NOMO-1 treated with dmso at 0.1 percent for 144 hours (cell line): ENCODE data around the gene MTRFR.
"Not testable (repeated sequence)": the region's sequence is repeated elsewhere in the genome, so short reads cannot be mapped to it uniquely, and the experiment has no call there.

Experiments used
- DNase-seq: peaks from one replicate; lab custom pipeline; 2025; ENCODE audit not compliant: unreplicated experiment; lab: John Stamatoyannopoulos, UW

Gene MTRFR

DNA sequence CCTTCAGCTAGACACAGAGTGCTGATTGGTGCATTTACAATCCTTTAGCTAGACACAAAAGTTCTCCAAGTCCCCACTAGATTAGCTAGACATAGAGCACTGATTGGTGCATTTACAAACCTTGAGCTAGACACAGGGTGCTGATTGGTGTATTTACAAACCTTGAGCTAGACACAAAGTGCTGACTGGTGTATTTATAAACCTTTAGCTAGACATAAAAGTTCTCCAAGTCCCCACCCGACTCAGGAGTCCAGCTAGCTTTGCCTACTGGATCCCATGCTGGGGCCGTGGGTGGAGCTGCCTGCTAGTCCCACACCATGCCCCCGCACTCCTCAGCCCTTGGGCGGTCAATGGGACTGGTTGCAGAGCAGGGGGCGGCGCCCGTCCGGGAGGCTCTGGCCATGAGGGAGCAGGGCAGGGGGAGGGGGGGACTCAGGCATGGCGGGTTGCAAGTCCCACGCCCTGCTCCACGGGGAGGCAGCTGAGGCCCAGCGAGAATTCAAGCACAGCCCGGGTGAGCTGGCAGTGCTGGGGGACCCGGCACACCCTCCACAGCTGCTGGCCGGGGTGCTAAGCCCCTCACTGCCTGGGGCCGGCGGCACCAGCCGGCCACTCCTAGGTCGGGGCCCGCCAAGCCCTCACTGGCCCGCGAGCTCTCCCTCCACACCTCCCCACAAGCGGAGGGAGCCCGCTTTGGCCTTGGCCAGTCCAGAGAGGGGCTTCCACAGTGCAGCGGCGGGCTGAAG lies 15.9 kb downstream of the MTRFR start:
- not testable (repeated sequence) for DNase-seq

DNA sequence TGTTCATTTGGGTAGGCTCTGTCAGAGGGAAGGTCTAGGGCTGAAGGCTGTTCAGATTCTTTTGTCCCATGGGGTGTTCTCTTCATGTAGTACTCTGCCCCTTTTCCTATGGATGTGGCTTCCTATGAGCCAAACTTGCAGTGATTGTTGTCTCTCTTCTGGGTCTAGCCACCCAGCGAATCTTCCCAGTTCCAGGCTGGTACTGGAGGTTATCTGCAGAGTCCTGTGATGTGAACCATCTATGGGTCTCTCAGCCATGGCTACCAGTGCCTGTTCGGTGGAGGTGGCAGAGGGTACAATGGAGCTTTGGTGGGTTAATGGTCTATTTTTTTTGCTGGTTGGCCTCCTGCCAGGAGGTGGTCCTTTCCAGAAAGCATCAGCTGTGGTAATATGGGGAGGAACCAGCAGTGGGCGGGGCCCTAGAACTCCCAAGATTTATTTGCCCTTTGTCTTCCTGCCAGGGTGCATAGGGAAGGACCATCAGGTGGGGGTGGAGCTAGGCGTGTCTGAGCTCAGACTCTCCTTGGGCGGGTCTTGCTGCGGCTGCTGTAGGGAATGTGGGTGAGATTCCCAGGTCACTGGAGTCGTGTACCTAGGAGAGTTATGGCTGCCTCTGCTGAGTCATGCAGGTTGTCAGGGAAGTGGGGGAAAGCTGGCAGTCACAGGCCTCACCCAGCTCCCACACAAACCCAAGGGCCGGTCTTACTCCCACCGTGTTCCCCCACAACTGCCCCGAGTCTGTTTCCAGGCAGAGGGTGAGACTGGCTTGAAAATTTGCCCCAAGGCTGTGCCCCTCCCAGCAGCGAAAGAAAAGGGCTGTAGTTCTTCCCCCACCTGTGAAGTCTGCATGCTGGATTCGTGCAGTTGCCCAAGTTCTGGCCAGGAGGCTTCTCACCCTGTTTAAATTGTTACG lies 17.5 kb downstream of the MTRFR start:
- no peak for DNase-seq

DNA sequence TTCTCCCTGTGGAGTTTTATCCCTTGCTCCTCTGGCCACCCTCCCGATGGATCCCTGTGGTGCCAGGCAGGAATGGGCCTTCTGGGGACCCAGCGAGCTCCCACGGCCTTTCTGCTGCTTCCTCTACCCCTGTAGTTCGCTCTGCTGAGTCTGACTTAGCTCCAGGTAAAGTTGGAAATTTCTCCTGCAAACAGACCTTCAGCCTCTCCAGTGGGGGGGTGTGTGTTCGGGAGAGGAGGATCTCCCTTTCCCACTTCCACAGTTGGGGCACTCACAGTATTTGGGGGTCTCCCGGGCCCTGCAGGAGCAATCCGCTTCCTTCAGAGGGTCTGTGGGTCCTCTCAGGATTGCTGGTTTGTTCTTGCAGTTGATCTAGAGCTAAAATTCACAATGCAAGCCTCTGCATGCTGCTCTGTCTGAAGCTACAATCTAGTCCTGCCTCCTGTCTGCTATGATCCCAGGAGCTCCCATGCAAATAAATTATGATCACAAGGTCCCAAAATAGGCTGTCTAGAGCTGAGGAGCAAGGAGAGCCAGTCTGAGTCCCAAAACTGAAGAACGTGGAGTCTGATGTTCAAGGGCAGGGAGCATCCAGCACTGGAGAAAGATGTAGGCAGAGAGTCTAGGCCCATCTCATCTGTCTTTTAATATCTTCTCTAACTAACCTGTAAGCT lies 18.3 kb downstream of the MTRFR start:
- DNase-seq = no peak

DNA sequence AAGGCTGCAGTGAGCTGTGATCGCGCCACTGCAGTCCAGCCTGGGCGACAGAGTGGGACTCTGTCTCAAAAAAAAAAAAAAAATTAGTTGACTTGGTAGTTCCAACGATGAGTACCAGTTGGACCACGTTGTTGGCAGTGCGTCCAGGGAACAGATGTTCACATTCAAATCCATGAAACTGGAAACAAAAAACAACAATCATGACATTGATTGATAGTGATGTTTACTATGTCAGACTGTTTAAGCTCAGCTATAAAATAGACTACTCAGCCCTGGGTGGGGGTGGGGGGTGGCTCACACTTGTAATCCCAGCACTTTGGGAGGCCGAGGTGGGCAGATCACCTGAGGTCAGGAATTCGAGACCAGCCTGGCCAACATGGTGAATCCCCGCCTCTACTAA lies 19.1 kb downstream of the MTRFR start:
- not testable (repeated sequence) for DNase-seq

DNA sequence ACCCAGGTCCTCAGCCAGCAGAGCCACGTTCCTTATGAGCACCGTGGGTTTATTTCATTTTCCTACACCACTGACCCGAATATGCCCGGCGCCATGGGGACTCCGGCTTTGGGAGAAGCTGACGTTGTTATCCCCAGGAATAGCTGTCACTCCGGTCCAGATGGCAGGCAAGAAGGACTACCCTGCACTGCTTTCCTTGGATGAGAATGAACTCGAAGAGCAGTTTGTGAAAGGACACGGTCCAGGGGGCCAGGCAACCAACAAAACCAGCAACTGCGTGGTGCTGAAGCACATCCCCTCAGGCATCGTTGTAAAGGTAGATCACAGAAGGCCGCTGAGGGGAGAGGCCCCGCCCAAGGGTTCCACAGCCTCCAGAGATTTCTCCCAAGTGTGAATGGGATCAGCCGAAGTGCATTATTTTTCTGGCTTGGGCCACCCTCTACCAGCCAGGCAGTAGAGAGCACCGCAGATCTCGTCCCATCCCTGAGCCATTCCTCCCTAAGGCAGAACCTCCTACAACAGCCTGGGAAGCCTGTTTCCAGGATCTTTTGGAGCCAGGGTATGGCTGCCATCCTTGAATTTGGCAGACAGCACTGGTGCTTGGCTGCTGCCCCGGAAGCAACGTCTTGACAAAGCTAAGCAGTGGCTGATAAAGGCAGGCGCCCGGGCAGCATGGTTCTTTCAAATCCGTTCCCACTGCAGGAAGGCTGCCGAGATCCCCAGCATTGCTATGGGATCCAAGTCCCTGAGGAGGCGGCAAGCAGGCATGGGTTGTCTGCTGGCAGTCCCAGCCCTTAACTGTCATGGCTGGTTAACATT lies 20.6 kb downstream of the MTRFR start:
- no peak for DNase-seq

DNA sequence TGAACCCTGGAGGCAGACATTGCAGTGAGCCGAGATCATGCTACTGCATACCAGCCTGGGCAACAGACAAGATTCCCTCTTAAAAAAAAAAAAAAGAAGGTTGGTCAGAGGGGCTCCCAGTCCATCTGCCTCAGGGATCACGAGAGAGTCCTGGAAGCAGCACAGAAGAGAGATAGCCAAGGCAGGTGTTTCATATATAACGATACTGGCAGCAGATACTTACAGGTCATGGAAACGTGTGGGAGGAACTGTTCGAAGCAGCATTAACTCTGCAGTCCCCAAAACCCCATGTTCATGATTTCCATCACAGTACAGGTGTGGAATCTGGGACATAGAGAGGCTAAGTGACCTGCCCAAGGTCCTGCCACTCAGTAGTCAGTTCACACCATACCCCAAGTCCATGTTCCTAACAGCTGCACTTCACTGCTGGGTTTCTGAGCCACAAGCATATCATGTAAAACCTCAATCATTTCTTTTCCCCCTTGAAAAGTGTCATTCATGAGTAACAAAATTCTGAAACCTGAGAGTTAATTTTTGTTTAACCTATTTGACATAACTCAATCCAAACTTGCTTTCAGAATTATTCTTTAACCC lies 21.7 kb downstream of the MTRFR start:
- no peak for DNase-seq

DNA sequence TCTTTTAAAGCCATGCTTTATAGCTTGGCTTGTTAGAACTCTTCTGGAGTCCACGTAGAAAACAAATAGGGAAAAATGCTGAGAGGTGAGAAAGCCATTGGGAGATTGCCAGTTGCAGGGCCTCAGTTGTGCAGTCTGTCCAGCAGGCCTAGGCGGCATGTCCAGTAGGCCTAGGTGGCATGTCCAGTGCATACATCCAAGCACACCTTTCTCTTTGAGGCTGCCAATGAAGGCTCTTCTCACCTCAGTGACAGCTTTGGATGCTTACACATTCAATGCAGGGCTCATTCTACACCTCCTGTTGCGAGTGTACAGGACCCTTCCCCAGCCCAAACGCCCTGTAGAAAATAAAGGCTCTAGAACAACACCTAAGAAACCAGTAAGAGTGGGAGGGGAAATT lies 25.4 kb downstream of the MTRFR start:
- no peak for DNase-seq

DNA sequence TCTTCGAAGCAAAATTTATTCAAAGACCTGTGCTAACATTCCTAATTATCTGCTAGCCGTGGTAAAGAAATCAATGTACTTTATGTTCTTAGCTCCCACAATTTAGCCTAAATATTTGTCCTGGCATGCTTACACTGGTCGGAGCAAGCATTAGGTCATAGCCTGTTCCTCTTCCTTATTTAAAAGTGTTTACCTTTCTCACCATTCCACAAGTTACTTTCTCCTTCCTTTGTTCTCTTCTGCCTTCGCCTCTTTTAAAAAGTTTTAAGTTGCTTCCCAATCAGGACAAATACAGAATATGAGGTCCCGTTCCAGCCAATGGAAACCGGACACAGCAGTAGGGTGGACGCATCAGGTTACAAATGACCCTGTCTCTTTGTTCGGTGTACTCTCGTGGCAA lies 26.8 kb downstream of the MTRFR start:
- DNase-seq = no peak

DNA sequence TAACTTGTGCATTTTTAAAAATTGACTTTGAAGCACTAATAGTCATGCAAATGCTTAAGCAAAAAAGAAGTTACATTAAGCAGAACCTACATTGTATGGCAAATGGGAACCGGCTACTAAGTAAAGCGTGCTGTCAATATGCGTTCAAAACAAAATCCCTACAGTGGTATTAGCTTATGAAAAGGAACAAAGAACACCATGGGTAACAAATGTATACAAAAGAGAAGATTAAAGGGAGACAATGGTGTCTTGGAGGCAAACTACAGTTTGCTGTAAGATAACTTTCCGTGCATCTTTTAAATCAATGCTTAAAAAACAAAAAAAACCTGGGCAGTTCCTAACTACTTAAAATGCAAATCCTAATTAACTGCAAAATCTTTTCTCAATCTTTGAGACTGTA lies 28.0 kb downstream of the MTRFR start:
- no peak for DNase-seq

DNA sequence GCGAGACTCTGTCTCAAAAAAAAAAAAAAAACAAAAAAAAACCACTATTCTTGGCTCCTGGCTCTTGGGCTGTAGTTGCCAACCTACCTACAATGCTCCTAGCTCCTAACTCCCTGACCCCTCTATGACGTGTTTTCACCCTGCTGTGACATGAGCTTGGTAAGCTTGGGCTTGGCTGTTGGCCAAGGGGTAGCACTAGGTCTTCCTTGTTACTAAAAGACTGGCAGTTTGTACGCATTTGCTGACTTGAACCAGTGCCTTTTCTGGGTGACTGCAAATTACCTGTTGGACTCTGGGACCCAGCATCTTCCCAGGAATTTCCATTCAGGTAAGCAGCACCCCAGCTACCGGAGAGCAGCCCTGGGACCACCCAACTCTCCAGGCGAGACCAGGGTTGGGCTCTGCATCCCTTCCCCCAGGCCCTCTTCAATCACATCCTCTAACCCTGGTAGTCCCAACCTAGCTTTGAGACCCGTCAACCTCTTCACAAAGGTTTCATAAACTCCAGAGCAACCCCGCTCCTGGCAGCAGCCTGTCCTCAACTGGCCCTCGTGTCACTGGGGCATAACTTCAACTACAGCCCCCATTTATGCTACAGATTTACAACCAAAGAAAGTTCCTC lies 30.1 kb downstream of the MTRFR start:
- DNase-seq = no peak

DNA sequence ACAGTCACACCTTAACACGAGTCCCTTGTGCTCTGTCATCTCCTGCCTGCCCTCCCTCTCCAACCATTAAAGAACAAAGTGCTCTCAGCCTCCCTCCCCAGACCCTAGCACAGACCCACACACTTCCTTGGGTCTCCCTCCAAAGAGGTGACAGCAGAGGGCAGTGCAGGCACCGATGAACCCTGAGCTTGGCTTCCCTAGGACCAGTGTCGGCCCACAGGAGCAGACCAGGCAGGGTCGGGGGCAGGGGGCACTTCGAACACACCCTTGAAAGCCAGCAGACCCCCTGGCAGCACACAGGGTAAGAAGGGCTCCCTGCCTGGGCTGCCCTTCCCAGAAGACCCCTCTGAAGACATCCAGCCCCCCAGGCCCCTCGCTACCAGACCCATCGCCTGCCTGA lies 31.4 kb downstream of the MTRFR start:
- no peak for DNase-seq

DNA sequence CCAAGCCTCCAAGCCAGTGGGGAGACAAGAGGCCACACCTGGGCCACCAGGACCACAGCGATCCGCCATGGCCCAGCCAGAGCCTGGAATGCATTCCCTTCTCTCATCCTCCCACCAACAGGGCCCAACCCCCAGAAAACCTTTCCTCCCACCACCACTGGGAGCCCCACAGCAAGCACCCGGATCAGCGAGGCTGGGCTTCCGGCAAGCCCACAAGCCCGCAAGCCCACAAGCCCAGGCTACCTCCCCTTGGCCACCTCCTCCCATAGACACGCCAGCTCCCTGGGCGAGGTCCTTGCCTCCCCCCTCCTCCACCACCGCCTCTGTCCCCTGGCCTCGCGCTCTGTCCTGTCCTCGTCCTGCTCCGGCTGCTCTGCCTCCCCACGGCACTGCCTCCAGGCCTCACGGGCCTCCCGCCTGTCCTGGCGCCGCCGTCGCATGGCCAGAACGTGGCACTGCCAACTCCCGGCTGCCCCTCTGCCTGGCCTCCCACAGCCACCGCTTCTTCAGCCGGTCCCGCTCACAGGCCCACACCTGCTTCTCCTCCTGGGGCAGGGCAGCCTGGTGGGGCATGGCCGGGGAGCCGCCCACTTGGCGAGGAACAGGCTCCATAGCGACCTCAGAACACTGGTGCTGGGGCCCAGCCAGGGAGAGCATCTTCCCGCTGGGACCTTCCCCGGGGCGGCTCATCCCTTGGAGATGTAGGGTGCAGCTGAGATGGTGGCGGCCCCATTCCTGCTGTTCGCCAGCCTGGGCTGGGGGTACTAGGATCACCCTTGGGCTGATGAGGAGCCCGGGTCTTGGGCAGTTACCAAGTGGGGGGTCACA lies 32.8 kb downstream of the MTRFR start:
- no peak for DNase-seq

DNA sequence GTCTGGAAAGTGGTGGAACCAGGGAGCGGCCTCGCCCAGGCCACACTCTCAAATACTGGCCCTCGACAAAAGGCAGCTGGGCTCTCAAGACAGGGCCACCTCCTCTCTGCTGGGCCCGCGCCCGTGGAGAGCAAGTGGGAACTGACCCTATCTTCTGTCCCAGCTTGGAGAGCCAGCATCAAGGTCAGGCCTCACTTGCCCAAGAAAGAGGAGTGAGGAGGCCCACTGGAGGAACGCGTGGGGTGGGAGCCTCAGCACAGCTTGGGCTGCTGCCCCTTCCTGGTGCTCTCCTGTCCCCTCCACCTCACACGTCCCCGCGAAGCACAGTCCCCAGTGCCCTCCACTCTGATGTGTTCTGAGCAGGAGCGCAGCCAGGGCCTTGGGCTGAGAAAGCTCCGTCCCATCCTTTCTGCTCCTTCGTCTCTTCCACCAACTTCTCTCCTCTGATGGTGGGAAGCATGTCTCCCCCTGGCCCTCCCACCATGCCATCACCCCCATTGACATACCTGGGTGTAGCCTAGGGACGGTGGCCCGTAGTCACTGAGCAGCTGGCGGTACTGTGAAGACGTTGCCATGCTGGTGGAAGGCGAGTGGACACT lies 33.5 kb downstream of the MTRFR start:
- no peak for DNase-seq

DNA sequence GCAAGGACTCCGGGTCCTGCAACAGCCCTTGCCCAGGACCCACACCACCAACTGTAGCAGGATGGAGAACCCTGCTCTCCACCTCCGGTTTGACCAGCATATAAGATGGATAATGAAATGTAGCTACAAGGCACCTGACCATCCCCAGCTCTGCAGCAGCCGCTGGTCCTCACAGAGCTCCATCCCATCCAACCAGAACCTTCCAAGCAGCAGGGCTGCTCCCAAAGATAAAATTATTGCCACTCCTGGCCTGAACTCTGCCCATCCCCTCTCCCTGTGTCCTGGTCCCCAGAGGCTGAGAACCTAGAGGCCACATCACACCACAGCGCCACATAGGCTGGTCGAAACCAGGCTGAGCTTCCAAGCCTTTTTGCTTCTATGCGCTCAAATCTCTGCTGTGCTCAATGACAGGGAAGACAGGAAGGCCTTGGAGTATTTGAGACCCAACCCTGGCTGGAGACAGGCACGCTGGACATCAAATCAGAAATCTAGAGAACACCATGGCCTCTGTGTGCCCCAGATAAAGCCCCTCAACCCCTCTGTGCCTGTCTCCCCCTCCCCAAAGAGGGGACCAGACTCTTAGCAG lies 34.2 kb downstream of the MTRFR start:
- DNase-seq = no peak

DNA sequence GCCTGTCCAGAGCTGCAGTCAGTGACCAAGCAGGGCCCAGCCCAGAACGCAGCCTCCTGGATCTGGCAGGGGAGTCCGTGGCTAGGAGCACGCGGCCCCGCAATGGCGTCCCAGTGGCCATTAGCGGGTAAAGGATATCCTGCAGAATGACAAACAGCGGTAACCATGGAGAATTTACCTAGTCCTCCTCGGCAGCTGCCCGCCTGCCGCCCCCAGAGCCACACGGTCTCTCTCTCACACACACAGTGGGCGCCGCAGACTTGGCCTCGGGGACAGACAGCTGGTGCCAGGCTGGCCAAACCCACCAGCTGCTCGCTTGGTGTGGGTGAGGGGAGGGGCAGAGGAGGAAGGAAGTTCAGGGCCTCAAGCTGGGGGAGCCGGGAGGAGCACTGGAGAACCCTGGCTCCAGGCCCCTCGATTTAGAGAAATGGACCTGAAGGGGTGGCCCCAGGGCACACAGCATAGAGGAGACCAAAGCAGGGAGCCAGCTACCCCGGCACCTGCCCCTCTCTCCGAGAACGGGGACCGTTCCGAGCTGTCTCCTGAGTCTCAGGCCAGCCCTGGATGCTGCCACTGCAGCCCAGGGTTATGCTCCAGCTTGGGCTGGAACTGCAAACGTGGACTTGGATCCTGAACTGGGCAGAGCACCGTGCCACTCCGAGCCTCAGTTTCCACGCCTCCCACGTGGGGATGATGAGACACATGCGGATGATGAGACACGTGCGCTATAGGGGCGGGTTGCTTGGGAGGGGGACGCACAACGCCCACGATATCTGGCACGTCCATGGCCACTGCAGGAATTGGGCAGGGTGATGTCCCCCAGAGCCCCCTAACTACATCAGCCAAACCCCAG lies 35.0 kb downstream of the MTRFR start:
- no peak for DNase-seq

DNA sequence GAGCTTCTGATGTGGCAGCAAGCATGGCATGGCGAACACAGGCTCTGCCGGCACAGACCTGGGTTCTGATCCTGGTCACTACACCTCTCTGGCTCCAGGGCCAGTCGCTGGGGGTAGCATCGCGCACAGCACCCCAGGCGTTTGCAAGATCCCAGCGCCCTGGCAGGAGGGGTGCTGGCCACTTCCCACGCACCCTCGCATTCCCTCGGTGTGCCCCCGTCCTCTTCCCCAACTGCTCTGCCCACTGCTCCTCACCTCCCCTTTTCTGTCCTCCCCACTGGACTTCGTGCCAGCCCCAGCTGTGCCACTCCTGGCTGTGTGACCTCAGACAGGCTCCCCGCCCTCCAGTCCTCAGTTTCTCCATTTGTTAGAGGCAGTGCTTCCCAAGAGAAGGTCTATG lies 35.6 kb downstream of the MTRFR start:
- DNase-seq = no peak

DNA sequence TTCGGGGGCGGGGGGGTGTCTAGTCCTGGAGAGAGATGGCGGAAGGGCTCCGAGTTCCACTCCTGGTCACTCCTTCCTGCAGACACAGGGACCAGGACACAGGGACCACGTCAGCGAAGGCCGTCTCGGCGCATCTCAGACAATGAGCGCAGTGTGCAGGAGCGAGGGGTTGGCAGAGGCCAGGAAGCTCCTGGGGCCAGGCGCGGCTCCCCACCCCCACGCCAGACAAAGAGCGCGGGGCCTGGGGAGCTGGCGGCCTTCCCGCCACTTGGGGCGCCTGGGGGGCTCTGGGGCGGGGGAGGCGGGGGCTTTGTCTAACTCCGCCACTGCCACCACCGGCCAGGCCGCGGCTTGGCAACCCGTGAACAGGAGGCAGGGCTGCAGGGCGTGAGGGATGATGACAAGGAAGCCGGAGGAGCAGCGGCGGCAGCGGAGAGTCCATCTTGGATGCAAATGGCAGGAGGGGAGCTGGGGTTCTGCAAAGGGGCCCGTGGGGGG lies 36.2 kb downstream of the MTRFR start:
- DNase-seq = no peak

DNA sequence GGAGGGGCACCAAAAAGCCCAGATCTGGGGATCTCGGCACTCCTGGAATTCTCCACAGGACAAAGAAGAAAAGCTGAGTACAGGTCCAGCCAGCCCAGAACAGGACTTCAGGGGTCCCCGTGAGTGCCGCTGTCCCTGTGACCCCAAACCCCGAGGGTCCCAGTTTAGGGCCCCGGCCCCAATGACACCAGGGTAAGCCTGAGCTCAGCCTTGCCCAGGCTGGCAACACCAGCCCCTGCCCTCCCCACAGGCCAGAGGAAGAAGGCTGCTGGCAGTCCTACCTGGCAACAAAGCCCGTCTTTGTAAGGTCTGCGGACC lies 36.6 kb downstream of the MTRFR start:
- no peak for DNase-seq
